ENCODE measurements around the gene CUL5.
"Not testable (repeated sequence)": the region's sequence is repeated elsewhere in the genome, so short reads cannot be mapped to it uniquely, and the experiment has no call there.

Gene CUL5

DNA sequence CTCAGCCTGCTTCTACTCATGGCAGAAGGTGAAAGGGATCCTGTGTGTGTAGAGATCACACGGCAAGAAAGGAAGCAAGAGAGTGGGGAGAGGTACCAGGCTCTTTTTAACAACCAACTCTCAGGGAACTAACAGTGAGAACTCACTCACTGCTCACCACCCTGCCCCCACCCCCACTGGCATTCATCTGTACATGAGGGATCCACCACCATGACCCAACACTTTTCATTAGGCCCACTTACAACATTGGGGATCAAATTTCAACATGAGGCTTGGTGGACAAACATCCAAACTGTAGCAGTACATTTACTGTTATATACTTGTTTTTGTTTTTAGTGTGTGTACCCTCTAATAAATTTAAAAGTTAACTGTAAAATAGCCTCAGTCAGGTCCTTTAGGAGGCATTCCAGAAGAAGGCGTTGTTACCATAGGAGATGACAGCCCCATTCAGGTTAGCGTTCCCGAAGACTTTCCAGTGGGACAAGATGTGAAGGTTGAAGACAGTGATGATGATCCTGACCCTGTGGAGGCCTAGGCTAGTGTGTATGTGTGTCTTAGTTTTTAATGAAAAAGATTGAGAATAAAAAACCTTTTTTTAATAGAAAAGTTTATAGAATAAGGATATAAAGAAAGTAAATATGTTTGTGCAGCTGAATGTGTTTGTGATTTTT, 11.3 kb downstream of the CUL5 start:
- TF ChIP-seq CTCF (IDR thresholded peaks at IDR 0.05; ENCODE audit: borderline replicate concordance, insufficient read depth, low read depth, low read length): no peak

DNA sequence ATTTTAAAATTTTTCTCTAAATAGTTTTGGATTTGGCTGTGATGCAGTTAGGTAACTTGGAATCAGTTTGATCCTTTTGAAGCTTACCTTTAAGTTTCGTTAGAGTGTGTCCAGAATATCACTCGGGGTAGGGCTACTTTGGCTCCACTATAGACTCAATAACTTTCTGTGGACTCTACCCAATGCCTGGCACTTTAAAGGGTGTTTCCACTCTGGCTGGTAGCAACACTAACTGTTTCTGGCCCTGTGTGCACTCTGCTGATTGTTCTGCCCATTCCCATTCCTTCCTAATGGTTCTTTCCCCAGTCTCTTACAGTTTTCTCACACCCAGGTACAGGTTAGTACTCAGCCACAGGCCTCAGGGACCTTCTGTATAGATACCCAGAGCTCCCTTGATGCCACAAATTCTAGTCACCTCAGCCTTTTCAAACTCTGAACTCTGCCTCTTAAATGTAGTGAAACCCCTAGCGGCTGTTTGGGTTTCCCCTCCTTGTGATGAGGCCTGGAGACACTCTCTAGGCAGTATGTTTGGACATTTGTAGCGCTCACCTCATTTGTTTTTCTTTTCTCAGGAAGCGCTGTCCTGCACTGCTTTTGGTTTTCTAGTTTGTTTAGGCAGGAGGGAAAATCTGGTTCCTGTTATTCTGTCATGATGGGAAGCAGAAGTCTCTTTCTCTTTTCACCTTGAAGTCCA, 16.8 kb downstream of the CUL5 start:
- no peak overlapping the region for H3K4me3 ChIP-seq (ENCODE audit: low read depth, low read length)
- TF ChIP-seq CTCF (IDR thresholded peaks at IDR 0.05; ENCODE audit: borderline replicate concordance, insufficient read depth, low read depth, low read length): peak; percentile 31; the same call in 1 of the 2 replicates

More for the DNA sequence above, 11.3 kb downstream of the CUL5 start:
- no peak overlapping the region for H3K4me3 ChIP-seq (ENCODE audit: low read depth, low read length)

- no peak overlapping the region for H3K4me3 ChIP-seq (ENCODE audit: low read depth, low read length)
- TF ChIP-seq CTCF (IDR thresholded peaks at IDR 0.05; ENCODE audit: borderline replicate concordance, insufficient read depth, low read depth, low read length): no peak
These were observed 18.4 kb downstream of the CUL5 start for GRCh38 chr11:108027057-108027456.

DNA sequence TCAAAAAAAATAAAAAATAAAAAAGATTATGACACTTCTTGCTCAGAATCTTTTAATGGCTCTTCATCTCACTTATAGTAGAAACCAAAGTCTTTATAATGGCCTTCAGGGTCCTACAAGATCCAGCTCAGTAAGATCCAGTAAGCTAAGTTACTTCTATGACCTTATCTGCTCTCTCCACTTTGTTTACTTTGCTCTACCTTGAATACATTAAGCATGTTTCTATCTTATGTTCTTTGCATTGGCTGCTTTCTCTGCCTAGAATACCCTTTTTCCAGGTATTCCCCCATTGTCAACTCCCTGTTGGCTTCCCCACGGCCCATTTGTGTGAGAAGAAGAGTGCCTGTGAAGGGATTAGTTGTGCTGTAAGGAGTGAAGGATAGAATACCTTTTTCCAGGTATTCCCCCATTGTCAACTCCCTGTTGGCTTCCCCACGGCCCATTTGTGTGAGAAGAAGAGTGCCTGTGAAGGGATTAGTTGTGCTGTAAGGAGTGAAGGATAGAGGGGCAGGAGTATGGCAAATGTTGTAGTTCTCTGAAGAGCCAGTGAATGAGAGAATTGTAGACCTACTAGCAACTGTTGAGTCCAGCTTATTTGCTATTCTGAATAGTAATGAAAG, 20.2 kb downstream of the CUL5 start:
- H3K4me3 ChIP-seq (ENCODE audit: low read depth, low read length): not testable (repeated sequence)

DNA sequence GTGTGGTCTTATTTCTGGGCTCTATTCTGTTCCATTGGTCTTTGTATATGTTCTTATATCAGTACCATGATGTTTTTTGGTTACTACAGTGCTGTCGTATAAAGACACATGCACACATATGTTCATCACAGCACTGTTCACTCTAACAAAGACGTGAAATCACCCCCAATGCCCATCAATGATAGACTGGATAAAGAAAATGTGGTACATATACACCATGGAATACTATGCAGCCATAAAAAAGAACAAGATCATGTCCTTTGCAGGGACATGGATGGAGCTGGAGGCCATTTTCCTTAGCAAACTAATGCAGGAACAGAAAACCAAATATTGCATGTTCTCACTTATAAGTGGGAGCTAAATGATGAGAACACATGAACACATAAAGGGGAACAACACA, 22.9 kb downstream of the CUL5 start:
- not testable (repeated sequence) for H3K4me3 ChIP-seq (ENCODE audit: low read depth, low read length)

DNA sequence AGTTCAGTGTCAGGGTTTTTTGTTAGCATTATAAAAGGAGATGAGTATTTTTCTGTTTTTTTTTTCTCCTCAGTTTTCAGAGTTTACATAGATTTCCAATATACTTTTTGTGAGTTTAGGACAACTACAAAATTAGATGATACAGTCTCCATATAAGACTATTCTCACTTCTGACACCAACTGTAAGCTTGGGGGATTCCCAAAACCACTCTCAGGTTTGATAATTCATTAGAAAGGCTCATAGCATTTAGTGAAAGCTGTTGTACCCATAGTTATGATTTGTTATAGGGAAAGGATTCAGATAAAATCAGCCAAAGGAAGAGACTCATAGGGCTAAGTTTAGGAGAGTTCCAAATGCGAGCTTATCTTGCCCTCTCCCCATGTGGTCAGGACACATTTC, 24.1 kb downstream of the CUL5 start:
- H3K4me3 ChIP-seq (ENCODE audit: low read depth, low read length): no peak overlapping the region
- no peak for TF ChIP-seq CTCF (IDR thresholded peaks at IDR 0.05; ENCODE audit: borderline replicate concordance, insufficient read depth, low read depth, low read length)

- no peak for TF ChIP-seq CTCF (IDR thresholded peaks at IDR 0.05; ENCODE audit: borderline replicate concordance, insufficient read depth, low read depth, low read length)
- H3K4me3 ChIP-seq (ENCODE audit: low read depth, low read length): no peak overlapping the region
These were observed 25.3 kb downstream of the CUL5 start for GRCh38 chr11:108034034-108034433.

- H3K4me3 ChIP-seq (ENCODE audit: low read depth, low read length): no peak overlapping the region
- TF ChIP-seq CTCF (IDR thresholded peaks at IDR 0.05; ENCODE audit: borderline replicate concordance, insufficient read depth, low read depth, low read length): no peak
These were observed 26.3 kb downstream of the CUL5 start for GRCh38 chr11:108034952-108035351.
